Measurements from ENCODE around the gene TSPYL1. TPM values are rescaled to one million over a fixed set of nuclear protein-coding genes. Genes with fewer than 3 reads are reported as not detected.

TSPYL1 gene
- total RNA-seq, 1 donor from 2014 or later = 54.9 TPM

- DNase-seq (ENCODE audit: low read depth in 2 of 2) = no peak
Measured at GRCh38 chr6:116263353-116263752, 16.4 kb downstream of the TSPYL1 start.

- DNase-seq (ENCODE audit: low read depth in 2 of 2) = no peak
Measured at GRCh38 chr6:116258520-116258919, 21.2 kb downstream of the TSPYL1 start.

GRCh38 chr6:116256694-116257093 is 23.0 kb downstream of the TSPYL1 start:
- DNase-seq (ENCODE audit: low read depth in 2 of 2) = no peak

- DNase-seq (ENCODE audit: low read depth in 2 of 2) = peak in 1 of 2 donors; percentile 12
Measured at GRCh38 chr6:116255246-116255800, 24.4 kb downstream of the TSPYL1 start.

- DNase-seq (ENCODE audit: low read depth in 2 of 2) = no peak
Measured at GRCh38 chr6:116254297-116255056, 25.3 kb downstream of the TSPYL1 start.

GRCh38 chr6:116253505-116254296 is 26.0 kb downstream of the TSPYL1 start, which contains the start of gene TSPYL4:
TSS of gene TSPYL4 (minus strand) at chr6:116254075. CDS start at chr6:116254008, 67 bp downstream.
- DNase-seq (ENCODE audit: low read depth in 2 of 2) = peak; percentile 93 to 97

- no peak for DNase-seq (ENCODE audit: low read depth in 2 of 2)
Measured at GRCh38 chr6:116253188-116253504, 26.6 kb downstream of the TSPYL1 start.

- DNase-seq (ENCODE audit: low read depth in 2 of 2) = peak in 1 of 2 donors; percentile 56
Measured at GRCh38 chr6:116251568-116252384, 28.0 kb downstream of the TSPYL1 start.

GRCh38 chr6:116248577-116248976 is 31.2 kb downstream of the TSPYL1 start:
- DNase-seq (ENCODE audit: low read depth in 2 of 2) = no peak

- no peak for DNase-seq (ENCODE audit: low read depth in 2 of 2)
Measured at GRCh38 chr6:116247285-116247684, 32.4 kb downstream of the TSPYL1 start.

GRCh38 chr6:116246089-116246488 is 33.6 kb downstream of the TSPYL1 start:
- peak in 1 of 2 donors; percentile 76 for DNase-seq (ENCODE audit: low read depth in 2 of 2)

- DNase-seq (ENCODE audit: low read depth in 2 of 2) = no peak
Measured at GRCh38 chr6:116244284-116244683, 35.4 kb downstream of the TSPYL1 start.

- no peak for DNase-seq (ENCODE audit: low read depth in 2 of 2)
Measured at GRCh38 chr6:116239856-116240255, 39.9 kb downstream of the TSPYL1 start.

- no peak for DNase-seq (ENCODE audit: low read depth in 2 of 2)
Measured at GRCh38 chr6:116239256-116239655, 40.5 kb downstream of the TSPYL1 start.

GRCh38 chr6:116238083-116238482 is 41.6 kb downstream of the TSPYL1 start:
- DNase-seq (ENCODE audit: low read depth in 2 of 2) = no peak

GRCh38 chr6:116234689-116235088 is 45.0 kb downstream of the TSPYL1 start:
- DNase-seq (ENCODE audit: low read depth in 2 of 2) = no peak

- DNase-seq (ENCODE audit: low read depth in 2 of 2) = peak in 1 of 2 donors; percentile 54
Measured at GRCh38 chr6:116229287-116229913, 50.3 kb downstream of the TSPYL1 start.

Measured in dermis microvascular lymphatic vessel endothelial cell (primary cell).